ENCODE results near the gene LSM2.

DNA sequence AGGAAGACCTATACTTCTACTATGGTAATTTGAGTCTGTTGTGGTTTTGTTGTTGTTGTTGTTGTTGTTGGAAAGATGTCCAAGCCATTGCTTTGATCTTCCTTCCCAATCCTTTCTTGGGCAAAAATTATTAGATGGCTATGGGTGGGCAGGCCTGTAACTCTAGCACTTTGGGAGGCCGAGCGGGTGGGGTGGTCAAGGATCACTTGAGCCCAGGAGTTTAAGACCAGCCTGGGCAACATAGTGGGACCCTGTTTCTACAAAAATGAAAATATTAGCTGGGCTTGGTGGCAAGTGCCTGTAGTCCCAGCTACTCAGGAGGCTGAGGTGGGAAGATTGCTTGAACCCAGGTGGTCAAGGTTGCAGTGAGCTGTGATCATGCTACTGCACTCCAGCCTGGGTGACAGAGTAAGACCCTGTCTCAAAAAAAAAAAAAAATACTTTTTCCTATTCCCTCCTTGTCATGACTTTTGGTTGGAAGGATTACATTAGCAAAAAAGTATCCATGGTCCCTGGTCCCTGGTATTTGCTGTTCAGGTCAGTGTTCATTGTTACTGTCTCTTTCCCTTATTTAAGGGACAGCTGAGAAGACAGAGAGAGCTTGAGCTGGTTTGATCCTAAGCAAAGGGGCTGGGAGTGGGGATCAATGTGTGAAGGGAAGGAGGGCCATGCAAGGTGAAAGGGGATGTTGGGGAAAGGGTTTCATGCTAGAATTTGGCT, 44.2 kb upstream of the LSM2 start:
- TF ChIP-seq, protein P1, sequence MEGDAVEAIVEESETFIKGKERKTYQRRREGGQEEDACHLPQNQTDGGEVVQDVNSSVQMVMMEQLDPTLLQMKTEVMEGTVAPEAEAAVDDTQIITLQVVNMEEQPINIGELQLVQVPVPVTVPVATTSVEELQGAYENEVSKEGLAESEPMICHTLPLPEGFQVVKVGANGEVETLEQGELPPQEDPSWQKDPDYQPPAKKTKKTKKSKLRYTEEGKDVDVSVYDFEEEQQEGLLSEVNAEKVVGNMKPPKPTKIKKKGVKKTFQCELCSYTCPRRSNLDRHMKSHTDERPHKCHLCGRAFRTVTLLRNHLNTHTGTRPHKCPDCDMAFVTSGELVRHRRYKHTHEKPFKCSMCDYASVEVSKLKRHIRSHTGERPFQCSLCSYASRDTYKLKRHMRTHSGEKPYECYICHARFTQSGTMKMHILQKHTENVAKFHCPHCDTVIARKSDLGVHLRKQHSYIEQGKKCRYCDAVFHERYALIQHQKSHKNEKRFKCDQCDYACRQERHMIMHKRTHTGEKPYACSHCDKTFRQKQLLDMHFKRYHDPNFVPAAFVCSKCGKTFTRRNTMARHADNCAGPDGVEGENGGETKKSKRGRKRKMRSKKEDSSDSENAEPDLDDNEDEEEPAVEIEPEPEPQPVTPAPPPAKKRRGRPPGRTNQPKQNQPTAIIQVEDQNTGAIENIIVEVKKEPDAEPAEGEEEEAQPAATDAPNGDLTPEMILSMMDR (IDR thresholded peaks at IDR 0.05; ENCODE audit: poor library complexity, severe bottlenecking), result no peak
- TF ChIP-seq POLR2AphosphoS5 (IDR thresholded peaks at IDR 0.05) (no peak), EZH2 (IDR thresholded peaks at IDR 0.05; ENCODE audit: borderline replicate concordance, insufficient read depth, low read length, poor library complexity, severe bottlenecking) (no peak), EP300 (conservative IDR thresholded peaks at IDR 0.05; ENCODE audit: poor library complexity, severe bottlenecking) (no peak)
